Gastrocnemius medialis (tissue), 4 donors: ENCODE results near the gene ZNF880. TPM values are rescaled to one million over a fixed set of nuclear protein-coding genes. Genes with fewer than 3 reads are reported as not detected.

Source experiments
- ATAC-seq, 2 donors: fragments of 150-250 bp; one replicate each; pipeline ENCODE4 v1.9.1; 2016
- DNase-seq, 2 donors: peaks; one replicate each; pipeline ENCODE4 v3.0.0-alpha.2; 2019
- H3K27ac ChIP-seq, 4 donors: fragments of 200-600 bp; sonication (generic); 1 replicate in 1 of 4; 2 replicates in 3 of 4; pipeline ENCODE4 v1.5.1; 2016 to 2018; ENCODE audit warnings: mild to moderate bottlenecking in 2 of 4, moderate library complexity in 1 of 4
- H3K27me3 ChIP-seq, 3 donors: fragments of 200-600 bp; sonication (generic) in 2 of 3; 1 replicate in 1 of 3; 2 replicates in 2 of 3; pipeline versions ENCODE4 v1.5.1 to v1.6.0; 2016 to 2019; ENCODE audit warnings: mild to moderate bottlenecking in 1 of 3, moderate library complexity in 1 of 3
- H3K36me3 ChIP-seq, 2 donors: fragments of 200-600 bp; sonication (generic) in 1 of 2; one replicate each; pipeline ENCODE4 v1.5.1; 2017 to 2018
- H3K4me1 ChIP-seq, 2 donors: fragments of 200-600 bp; sonication (generic) in 1 of 2; one replicate each; pipeline ENCODE4 v1.5.1; 2016 to 2017; ENCODE audit warnings: mild to moderate bottlenecking in 2 of 2
- H3K4me3 ChIP-seq, 4 donors: fragments of 200-600 bp; sonication (generic) in 3 of 4; 1 replicate in 1 of 4; 2 replicates in 3 of 4; pipeline ENCODE4 v1.5.1; 2016 to 2019; ENCODE audit warnings: mild to moderate bottlenecking in 2 of 4
- H3K9me3 ChIP-seq, 3 donors: fragments of 200-600 bp; sonication (generic) in 2 of 3; 1 replicate in 1 of 3; 2 replicates in 2 of 3; pipeline ENCODE4 v1.5.1; 2016 to 2019
- CTCF ChIP-seq, 5 experiments: fragments of 450-650 bp in 3 of 5; fragments of 200-600 bp in 2 of 5; sonication (generic) in 2 of 5; IDR thresholded peaks in 4 of 5; conservative IDR thresholded peaks in 1 of 5; 1 replicate in 4 of 5; 2 replicates in 1 of 5; pipeline ENCODE4 v1.5.1; 2016 to 2019; ENCODE audit warnings: antibody characterized with exemption in 5 of 5, mild to moderate bottlenecking in 3 of 5, moderate library complexity in 3 of 5
- POLR2A ChIP-seq, 2 donors: fragments of 450-650 bp; IDR thresholded peaks; one replicate each; pipeline ENCODE4 v1.6.1; 2017; ENCODE audit warnings: antibody characterized with exemption in 2 of 2, mild to moderate bottlenecking in 2 of 2, moderate library complexity in 2 of 2
- in situ Hi-C, 4 donors: fragments of 200-750 bp; cut with MboI; loops; one replicate each; pipeline versions ENCODE4 v1.15.0 to v1.8.0; 2017; ENCODE audit warnings: low sequenced_read_pairs in 4 of 4
- intact Hi-C: fragments of 100-400 bp; cut with DNase I; formaldehyde crosslinking; loops from one replicate; pipeline ENCODE4 v1.15.1; 2023; ENCODE audit warnings: low total_unique reads
- total RNA-seq, 4 donors: library from RNA; depleted of rRNA; stranded (reverse); fragments of >200 nt; gene quantifications; one replicate each; pipeline versions ENCODE4 v1.1.0 to v1.2.3, GENCODE V29; 2016

ZNF880 gene
- total RNA-seq, 4 donors from 2014 or later: 6.1 to 12.7 (median 7.9) TPM

DNA sequence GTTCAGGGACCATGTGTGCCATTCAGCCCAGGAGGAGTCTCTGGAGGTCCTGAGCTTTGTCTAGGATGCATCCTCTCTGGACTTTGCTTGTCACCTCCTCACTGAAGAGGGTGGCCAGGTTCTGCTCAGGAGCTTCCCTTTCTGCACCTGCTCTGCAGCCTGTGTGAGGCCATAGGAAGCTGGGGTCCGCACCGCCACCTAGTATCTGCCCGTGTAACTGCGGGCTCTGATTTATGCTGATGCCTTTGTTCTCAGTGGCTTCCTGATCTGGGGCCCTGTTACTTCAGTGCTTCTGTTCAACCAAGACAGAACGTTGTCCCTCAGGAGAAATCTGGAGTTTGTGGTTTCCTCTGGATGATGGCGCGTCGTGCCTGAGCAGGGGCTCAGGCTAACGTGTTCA is 18.2 kb upstream of the ZNF880 start:
- Histone ChIP-seq H3K4me1 (no peaks in the 10 kb centered on the region), H3K9me3 (no peaks in the 10 kb centered on the region), H3K4me3 (no peak overlapping the region), H3K27ac (no peak overlapping the region), H3K36me3 (peaks cover 0 to 59% of the 10 kb centered on the region in 2 donors), H3K27me3 (no peaks in the 10 kb centered on the region)
- no peak for TF ChIP-seq CTCF (IDR thresholded peaks at IDR 0.05 in 4 of 5, conservative IDR thresholded peaks at IDR 0.05 in 1 of 5)
- no peak for TF ChIP-seq POLR2A (IDR thresholded peaks at IDR 0.05)
- intact Hi-C loops (no loop called here), in situ Hi-C loops (no loop called here)
- no peak for ATAC-seq
- no peak for DNase-seq

DNA sequence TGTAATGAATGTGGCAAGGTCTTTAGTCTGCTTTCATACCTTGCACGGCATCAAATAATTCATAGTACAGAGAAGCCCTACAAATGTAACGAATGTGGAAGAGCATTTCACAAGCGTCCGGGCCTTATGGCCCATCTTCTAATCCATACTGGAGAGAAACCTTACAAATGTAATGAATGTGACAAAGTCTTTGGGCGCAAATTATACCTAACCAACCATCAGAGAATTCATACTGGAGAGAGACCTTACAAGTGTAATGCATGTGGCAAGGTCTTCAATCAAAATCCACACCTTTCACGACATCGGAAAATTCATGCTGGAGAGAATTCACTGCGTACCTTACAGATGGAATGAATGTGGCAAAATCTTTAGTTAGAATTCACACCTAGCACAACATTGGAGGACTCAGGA is 3.3 kb upstream of the ZNF880 start:
- DNase-seq (no peak), ATAC-seq (no peak)
- no peaks in the 10 kb centered on the region for H3K27me3 ChIP-seq
- TF ChIP-seq POLR2A (IDR thresholded peaks at IDR 0.05) (no peak), CTCF (IDR thresholded peaks at IDR 0.05 in 4 of 5, conservative IDR thresholded peaks at IDR 0.05 in 1 of 5) (no peak)
- in situ Hi-C loops: no loop called here
- no peak overlapping the region for H3K27ac ChIP-seq
- peak overlapping the region in 1 of 4 donors; percentile 13 for H3K4me3 ChIP-seq
- peaks cover 7 to 34% of the 10 kb centered on the region in 2 donors for H3K36me3 ChIP-seq
- intact Hi-C loops: no loop called here
- H3K4me1 ChIP-seq: peaks cover 0 to 6% of the 10 kb centered on the region in 2 donors
- peaks cover 0 to 18% (median 13%) of the 10 kb centered on the region in 3 donors for H3K9me3 ChIP-seq

GRCh38 chr19:52370341-52370710 is 603 bp downstream of the ZNF880 start:
- peaks cover 0 to 13% (median 0%) of the 10 kb centered on the region in 3 donors for H3K9me3 ChIP-seq
- ATAC-seq (no peak), DNase-seq (no peak)
- peaks cover 8 to 46% of the 10 kb centered on the region in 2 donors for H3K36me3 ChIP-seq
- peak overlapping the region; percentile 82 to 88 (median 85) for H3K27ac ChIP-seq
- H3K4me1 ChIP-seq: peaks cover 0 to 6% of the 10 kb centered on the region in 2 donors
- H3K4me3 ChIP-seq: peak overlapping the region; percentile 69 to 85 (median 79)
- no peaks in the 10 kb centered on the region for H3K27me3 ChIP-seq
- TF ChIP-seq POLR2A (IDR thresholded peaks at IDR 0.05) (no peak), CTCF (IDR thresholded peaks at IDR 0.05 in 4 of 5, conservative IDR thresholded peaks at IDR 0.05 in 1 of 5) (no peak)
- intact Hi-C loops (loop anchor here (2.0 kb wide), 2 partner anchors 26 to 74 kb away; partner anchors contain the start of genes ZNF480 and ZNF528), in situ Hi-C loops (no loop called here)

- Histone ChIP-seq H3K4me1 (no peaks in the 10 kb centered on the region), H3K9me3 (peaks cover 0 to 4% (median 0%) of the 10 kb centered on the region in 3 donors), H3K27ac (no peak overlapping the region), H3K4me3 (no peak overlapping the region), H3K36me3 (peaks cover 4 to 44% of the 10 kb centered on the region in 2 donors), H3K27me3 (no peaks in the 10 kb centered on the region)
- in situ Hi-C loops (no loop called here), intact Hi-C loops (no loop called here)
- ATAC-seq: no peak
- TF ChIP-seq POLR2A (IDR thresholded peaks at IDR 0.05): no peak
- TF ChIP-seq CTCF (IDR thresholded peaks at IDR 0.05 in 4 of 5, conservative IDR thresholded peaks at IDR 0.05 in 1 of 5): no peak
- no peak for DNase-seq
Measured at GRCh38 chr19:52391135-52391534, 21.4 kb downstream of the ZNF880 start.
